Right ventricle myocardium inferior (tissue), 1 donor: ENCODE measurements around the gene TNIK. TPM values are rescaled to one million over a fixed set of nuclear protein-coding genes. Genes with fewer than 3 reads are reported as not detected.

ENCODE experiments used
- ATAC-seq: fragments of 200-7000 bp; cut with Tn5 transposase; one replicate; pipeline ENCODE4 v1.9.1; 2020; ENCODE audit warnings: mild to moderate bottlenecking, moderate library complexity
- DNase-seq: peaks from one replicate; pipeline ENCODE4 v3.0.0; 2021; ENCODE audit errors: missing footprints
- intact Hi-C: fragments of 100-400 bp; cut with DNase I; formaldehyde crosslinking; loops from one replicate; pipeline ENCODE4 v1.11.0; 2022
- total RNA-seq: library from RNA; stranded (reverse); fragmentation: NEBNext Ultra II Directional; extraction: Animal tissue kit (Norgen Biotek cat#: 25700); gene quantifications from one replicate; pipeline ENCODE4 v1.2.1, GENCODE V29; 2021
- donor health status: DM: no; HTN: yes; CAD: no; lungs with severe emphysema.

Gene TNIK
- total RNA-seq, 1 donor from 2014 or later: 29.1 TPM

DNA sequence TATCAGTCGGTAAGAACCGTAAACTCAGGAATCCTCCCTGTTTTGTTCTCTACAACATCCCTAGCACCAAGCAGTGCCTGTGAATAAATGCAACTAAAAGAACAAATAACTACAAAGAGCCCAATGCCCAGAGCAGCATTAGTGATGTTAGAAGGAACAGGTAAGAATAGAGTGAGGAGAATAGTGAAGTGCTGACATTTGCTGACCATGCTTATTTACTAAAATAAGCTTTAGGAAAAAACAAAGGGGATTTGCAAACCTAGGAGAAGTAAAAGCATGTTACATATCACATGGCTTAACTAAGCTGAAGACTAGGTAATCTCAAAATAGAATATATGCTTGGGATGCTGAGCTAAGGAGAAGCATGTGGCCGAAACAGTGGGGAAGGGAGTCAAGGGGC is 247.6 kb downstream of the TNIK start:
- no peak for ATAC-seq
- intact Hi-C loops: no loop called here
- no peak for DNase-seq

GRCh38 chr3:171206283-171206682 is 253.9 kb downstream of the TNIK start:
- DNase-seq (no peak), ATAC-seq (no peak)
- intact Hi-C loops: no loop called here

DNA sequence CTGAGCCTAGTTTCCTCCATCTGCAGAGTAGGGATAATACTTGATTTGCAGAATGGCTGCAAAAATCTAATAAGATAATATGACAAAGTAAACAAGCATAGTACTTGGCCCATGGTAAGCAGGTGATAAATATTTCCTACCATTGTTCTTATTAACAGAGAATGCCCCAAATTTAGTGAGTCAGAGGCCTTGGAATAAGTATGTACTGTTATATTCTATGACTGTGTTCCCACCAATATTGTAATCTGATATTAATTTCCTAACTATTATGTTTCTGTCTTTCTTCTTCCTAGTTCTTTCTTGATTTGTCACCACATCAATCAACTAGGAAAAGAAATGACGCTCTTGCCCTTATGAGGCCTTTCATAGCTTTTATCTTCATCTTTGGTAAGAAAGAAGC is 255.3 kb downstream of the TNIK start:
- DNase-seq (no peak), ATAC-seq (no peak)
- intact Hi-C loops: no loop called here

- no peak for DNase-seq
- intact Hi-C loops: no loop called here
- peak; percentile 38 for ATAC-seq
Observed at GRCh38 chr3:171201825-171202224, 258.4 kb downstream of the TNIK start.

DNA sequence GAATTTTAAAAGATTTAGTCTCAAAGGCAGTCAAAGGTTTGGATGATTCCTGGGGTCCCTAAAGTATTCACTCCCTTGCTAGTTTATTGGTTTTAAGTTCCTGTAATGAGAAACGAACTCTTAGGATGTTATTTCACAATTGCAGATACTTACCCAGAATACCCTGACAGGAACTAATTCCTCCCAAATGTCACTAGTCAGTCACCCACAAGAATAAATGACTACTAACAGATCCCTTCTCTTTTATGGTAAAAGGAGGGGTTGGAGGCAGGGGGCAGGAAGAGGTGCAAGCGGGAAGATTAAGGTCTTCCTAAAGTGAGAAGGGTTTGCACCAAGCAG is 259.5 kb downstream of the TNIK start:
- intact Hi-C loops: no loop called here
- ATAC-seq: no peak

GRCh38 chr3:171200052-171200749 is 260.0 kb downstream of the TNIK start:
- ATAC-seq (no peak), DNase-seq (no peak)
- intact Hi-C loops: no loop called here

More for the DNA sequence above, 259.5 kb downstream of the TNIK start:
- DNase-seq: no peak

- intact Hi-C loops: no loop called here
- DNase-seq (no peak), ATAC-seq (no peak)
Observed at GRCh38 chr3:171199473-171199829, 260.8 kb downstream of the TNIK start.

GRCh38 chr3:171198781-171199472 is 261.3 kb downstream of the TNIK start:
- DNase-seq (no peak), ATAC-seq (no peak)
- intact Hi-C loops: no loop called here

- intact Hi-C loops: no loop called here
- ATAC-seq (no peak), DNase-seq (no peak)
Observed at GRCh38 chr3:171195686-171196085, 264.5 kb downstream of the TNIK start.

DNA sequence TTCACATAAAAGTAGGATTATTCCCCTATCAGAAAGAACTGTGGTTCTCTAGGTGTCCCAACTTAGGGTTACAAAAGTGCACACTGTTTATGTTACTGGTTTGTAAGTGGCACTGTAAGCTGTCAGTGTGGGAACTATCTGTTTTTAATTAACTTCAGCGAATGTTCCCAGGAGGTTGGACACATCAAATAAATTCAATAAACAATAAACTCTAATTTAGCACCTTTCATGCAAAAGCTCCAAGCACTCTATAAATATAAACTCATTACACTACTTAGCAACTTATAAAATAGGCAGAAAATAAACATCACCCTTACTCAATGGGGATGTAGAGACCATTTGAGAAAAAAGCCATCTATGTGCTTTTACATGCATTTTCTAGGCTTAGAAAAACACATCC is 265.2 kb downstream of the TNIK start:
- intact Hi-C loops: no loop called here
- no peak for ATAC-seq

GRCh38 chr3:171193693-171194092 is 266.5 kb downstream of the TNIK start:
- DNase-seq (no peak), ATAC-seq (no peak)
- intact Hi-C loops: no loop called here

More for the DNA sequence above, 265.2 kb downstream of the TNIK start:
- no peak for DNase-seq

DNA sequence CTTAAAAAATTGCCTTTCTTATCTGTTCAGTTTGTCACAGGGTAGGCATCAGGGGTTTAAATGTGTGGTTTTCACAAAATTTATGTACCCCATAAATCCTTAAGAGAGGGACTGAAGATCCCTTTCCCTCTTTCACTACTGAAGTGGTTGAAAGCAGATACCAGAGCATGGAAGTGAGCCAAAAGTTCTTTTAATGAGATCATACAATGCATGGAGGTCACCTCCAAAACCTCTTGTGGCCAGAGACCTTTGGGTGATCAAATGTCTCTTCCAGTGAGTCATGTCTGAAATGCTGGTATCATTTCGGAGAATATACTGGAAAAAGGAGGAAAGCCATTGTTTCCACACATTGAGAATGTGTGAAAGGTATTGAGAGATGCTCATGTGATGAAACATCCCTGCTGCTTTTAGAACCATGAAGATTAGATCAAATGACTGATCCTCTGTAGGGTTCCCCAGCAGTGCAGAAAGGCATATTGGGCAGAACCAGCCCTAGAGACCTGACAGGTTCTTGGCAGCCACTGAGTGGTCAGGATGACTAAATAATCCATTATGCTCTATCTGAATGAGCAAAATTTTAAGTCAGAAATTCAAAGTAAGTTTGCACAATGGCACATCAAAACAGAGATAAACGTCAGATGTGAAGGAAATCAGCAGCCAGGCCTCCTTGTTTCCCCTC is 267.9 kb downstream of the TNIK start:
- DNase-seq (no peak), ATAC-seq (no peak)
- intact Hi-C loops: no loop called here

DNA sequence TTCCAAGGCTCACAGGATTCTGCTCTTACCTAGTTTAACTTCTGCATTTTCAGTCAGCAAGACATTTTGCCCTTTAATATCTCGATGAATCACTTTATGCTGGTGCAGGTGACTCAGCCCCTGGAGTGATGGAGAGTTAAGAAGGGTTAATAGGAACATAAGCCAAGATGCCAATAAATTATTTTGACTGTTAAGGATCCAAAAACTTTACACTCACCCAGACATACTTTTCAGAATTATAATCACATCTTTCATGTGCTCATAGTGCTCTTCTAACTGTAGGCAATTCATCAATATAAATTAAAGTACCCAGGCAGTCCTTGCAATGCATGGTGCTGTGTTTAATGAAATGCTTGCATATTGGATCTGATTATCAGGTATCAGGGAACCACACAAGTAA is 269.5 kb downstream of the TNIK start:
- no peak for DNase-seq
- no peak for ATAC-seq
- intact Hi-C loops: no loop called here

GRCh38 chr3:171189394-171190080 is 270.7 kb downstream of the TNIK start:
- no peak for ATAC-seq
- DNase-seq: no peak
- intact Hi-C loops: loop anchor here (2.0 to 5.0 kb wide), 2 partner anchors 133 to 269 kb away; no protein-coding TSS in a partner anchor

DNA sequence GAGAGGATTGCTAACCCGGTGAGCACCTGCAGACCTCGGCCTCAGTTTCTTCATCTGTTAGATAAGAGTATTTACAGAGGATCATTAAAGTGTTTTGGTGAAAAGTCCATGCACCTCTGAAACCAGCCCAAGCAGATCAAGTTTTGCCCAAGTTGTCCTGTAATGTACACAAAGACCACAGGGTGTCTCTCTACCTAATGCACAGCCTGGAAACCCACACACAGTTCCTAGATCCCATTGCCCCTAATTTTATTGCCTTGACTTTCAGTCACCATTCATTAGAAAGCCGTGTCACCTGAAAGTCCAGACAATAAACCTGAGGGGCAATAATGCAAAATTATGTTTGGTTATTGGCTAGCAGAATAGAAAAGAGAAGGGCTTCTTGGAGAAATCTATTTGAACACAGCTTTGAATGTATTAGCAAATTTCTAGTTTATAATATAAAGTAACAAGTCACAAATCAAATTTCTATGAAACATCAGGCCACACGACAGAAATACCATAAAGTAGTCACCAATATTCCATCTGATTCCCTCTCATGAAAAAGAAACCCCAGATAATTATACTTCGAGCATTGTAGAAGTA is 272.4 kb downstream of the TNIK start:
- DNase-seq: no peak
- peak; percentile 56 for ATAC-seq
- intact Hi-C loops: loop anchor here (2.0 to 5.0 kb wide), 2 partner anchors 135 to 271 kb away; no protein-coding TSS in a partner anchor

DNA sequence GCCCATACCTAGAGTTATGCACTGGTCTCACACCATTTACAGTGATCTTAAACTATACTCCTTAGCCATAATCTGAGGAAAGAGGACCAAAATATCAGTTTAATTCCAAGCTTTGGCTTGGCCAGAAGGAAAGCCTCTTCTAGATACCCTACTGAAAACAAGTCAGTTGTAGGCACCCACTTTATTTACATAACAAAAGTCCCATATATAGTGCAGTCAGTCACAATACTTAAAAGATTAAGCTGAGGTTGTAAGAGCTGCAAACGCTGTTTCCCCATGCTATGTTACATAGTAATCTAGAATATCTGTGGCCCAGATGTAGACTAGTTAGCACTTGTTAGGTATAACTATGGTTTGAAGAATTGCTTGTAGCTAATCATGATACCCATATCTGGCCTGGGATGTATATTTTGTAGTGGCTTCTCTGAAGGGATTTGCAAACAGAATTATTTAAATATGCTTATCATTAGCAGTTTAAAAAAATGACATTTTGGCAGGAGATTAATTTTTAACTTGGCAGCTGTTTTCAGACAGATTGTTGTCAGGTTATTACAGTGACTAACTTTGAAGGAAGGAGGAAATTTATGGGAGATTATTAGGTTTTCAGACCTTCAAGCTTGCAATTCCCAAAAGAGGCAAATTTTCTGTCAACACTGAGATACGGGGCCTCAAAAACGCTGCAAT is 273.2 kb downstream of the TNIK start:
- intact Hi-C loops: loop anchor here (5.0 kb wide), 1 partner anchor 135 kb away; no protein-coding TSS in a partner anchor
- DNase-seq (no peak), ATAC-seq (no peak)

DNA sequence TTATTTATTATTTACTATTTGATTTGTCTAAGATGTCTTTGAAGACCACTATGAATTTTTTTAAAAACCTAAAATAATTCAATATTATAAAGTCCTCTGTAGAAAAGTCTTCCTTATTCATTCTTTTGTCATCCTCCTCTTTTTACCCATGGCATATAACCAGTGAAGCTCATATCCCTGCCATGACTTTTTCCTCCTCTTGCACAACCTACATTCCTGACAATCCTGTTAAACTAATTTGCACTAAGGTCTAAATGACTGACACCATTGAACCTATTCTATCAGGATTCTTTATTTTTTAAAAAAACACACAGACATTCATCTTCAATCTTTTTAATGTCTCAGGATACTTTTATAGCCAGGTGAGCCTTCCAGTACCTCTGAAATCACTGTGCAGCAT is 273.8 kb downstream of the TNIK start:
- ATAC-seq (no peak), DNase-seq (no peak)
- intact Hi-C loops: loop anchor here (5.0 kb wide), 1 partner anchor 136 kb away; no protein-coding TSS in a partner anchor

- no peak for ATAC-seq
- intact Hi-C loops: loop anchor here (5.0 kb wide), 1 partner anchor 136 kb away; no protein-coding TSS in a partner anchor
- DNase-seq: no peak
Observed at GRCh38 chr3:171185959-171186358, 274.2 kb downstream of the TNIK start.
